Measurements from ENCODE around the gene TBXAS1.

GRCh38 chr7:139821349-139822105 lies 7.5 kb upstream of the TBXAS1 start:
- TF ChIP-seq REST (IDR thresholded peaks at IDR 0.05): no peak
- TF ChIP-seq CTCF (IDR thresholded peaks at IDR 0.05; ENCODE audit: low read depth, low read length, missing input control): no peak
- TF ChIP-seq SP1 (IDR thresholded peaks at IDR 0.05): no peak
- TF ChIP-seq MAX (IDR thresholded peaks at IDR 0.05): no peak
- TF ChIP-seq RXRA (IDR thresholded peaks at IDR 0.05): no peak
- TF ChIP-seq TAF1 (conservative IDR thresholded peaks at IDR 0.05): no peak
- TF ChIP-seq HNF4G (IDR thresholded peaks at IDR 0.05): no peak

Data from liver (tissue), 3 donors.